Neural progenitor cell (in vitro differentiated cells): ENCODE measurements around the gene PDZRN4. TPM values are rescaled to one million over a fixed set of nuclear protein-coding genes. Genes with fewer than 3 reads are reported as not detected.
A peak's percentile ranks its signal among the peaks of the same experiment; 100 is the strongest.

Experiments
- DNase-seq: peaks from one replicate; pipeline ENCODE4 v3.0.0-alpha.2; 2016; ENCODE audit warnings: low spot score
- H2AFZ ChIP-seq: fragments of 200-600 bp; sonication (generic); replicated peaks from 2 replicates; pipeline ENCODE4 v1.6.1; 2016; ENCODE audit warnings: antibody characterized with exemption
- H3F3A ChIP-seq: fragments of 200-600 bp; sonication (generic); 2 replicates; pipeline ENCODE4 v1.6.1; 2016; ENCODE audit warnings: antibody characterized with exemption, low read depth
- H3K27ac ChIP-seq: fragments of 200-600 bp; sonication (generic); 2 replicates; pipeline ENCODE4 v1.5.1; 2016; ENCODE audit warnings: mild to moderate bottlenecking
- H3K27me3 ChIP-seq: fragments of 200-600 bp; sonication (generic); 2 replicates; pipeline ENCODE4 v1.6.1; 2016; ENCODE audit warnings: mild to moderate bottlenecking, moderate library complexity
- H3K36me3 ChIP-seq: fragments of 200-600 bp; sonication (generic); 2 replicates; pipeline ENCODE4 v1.5.1; 2016
- H3K4me1 ChIP-seq: fragments of 200-600 bp; sonication (generic); 2 replicates; pipeline ENCODE4 v1.6.1; 2016; ENCODE audit warnings: mixed run types
- H3K4me2 ChIP-seq: fragments of 200-600 bp; sonication (generic); 2 replicates; pipeline ENCODE4 v1.6.1; 2016
- H3K4me3 ChIP-seq: fragments of 200-600 bp; sonication (generic); 2 replicates; pipeline ENCODE4 v1.5.1; 2016
- H3K79me2 ChIP-seq: fragments of 200-600 bp; sonication (generic); 2 replicates; pipeline ENCODE4 v1.6.1; 2016; ENCODE audit warnings: low read depth
- H3K9ac ChIP-seq: fragments of 200-600 bp; sonication (generic); 2 replicates; pipeline ENCODE4 v1.6.1; 2016
- H3K9me3 ChIP-seq: fragments of 200-600 bp; sonication (generic); 2 replicates; pipeline ENCODE4 v1.5.1; 2016; ENCODE audit warnings: low read depth
- H4K20me1 ChIP-seq: fragments of 200-600 bp; sonication (generic); 2 replicates; pipeline ENCODE4 v1.6.1; 2016; ENCODE audit warnings: low read depth
- H3K27ac Mint-ChIP-seq: 3 replicates; pipeline ENCODE4 v1.8.0; 2021; ENCODE audit warnings: mixed read lengths
- H3K27me3 Mint-ChIP-seq: 2 replicates; pipeline ENCODE4 v1.8.0; 2022; ENCODE audit warnings: low read depth, mild to moderate bottlenecking, inconsistent platforms, moderate library complexity, mixed read lengths; ENCODE audit not compliant: insufficient read depth
- H3K36me3 Mint-ChIP-seq: 3 replicates; pipeline ENCODE4 v1.8.0; 2021; ENCODE audit warnings: mixed read lengths
- H3K4me1 Mint-ChIP-seq: 3 replicates; pipeline ENCODE4 v1.8.0; 2021; ENCODE audit warnings: mixed read lengths
- H3K4me3 Mint-ChIP-seq: 3 replicates; pipeline ENCODE4 v1.8.0; 2021; ENCODE audit warnings: mild to moderate bottlenecking, moderate library complexity, mixed read lengths
- H3K9me3 Mint-ChIP-seq: 3 replicates; pipeline ENCODE4 v1.8.0; 2020; ENCODE audit warnings: mixed read lengths
- EZH2 ChIP-seq: fragments of 200-600 bp; sonication (generic); IDR thresholded peaks from 2 replicates; pipeline ENCODE4 v1.6.1; 2017; ENCODE audit warnings: antibody characterized with exemption, mild to moderate bottlenecking, moderate library complexity
- EZH2phosphoT487 ChIP-seq: fragments of 200-600 bp; sonication (generic); IDR thresholded peaks from 2 replicates; pipeline ENCODE4 v1.6.1; 2017; ENCODE audit warnings: antibody characterized with exemption
- total RNA-seq: library from RNA; depleted of rRNA; stranded (reverse); fragments of >200 nt; gene quantifications from 2 replicates; pipeline ENCODE4 v1.2.3, GENCODE V29; 2015; ENCODE audit warnings: low replicate concordance
- TF ChIP-seq, protein P1 (sequence below): fragments of 200-600 bp; sonication (generic); IDR thresholded peaks from 2 replicates; pipeline ENCODE4 v1.5.1; 2017; ENCODE audit warnings: antibody characterized with exemption, mild to moderate bottlenecking

PDZRN4 gene
- total RNA-seq, 1 donor from 2014 or later, result 0.06 TPM

GRCh38 chr12:41486718-41487117 lies 298.6 kb downstream of the PDZRN4 start:
- H3K4me2 ChIP-seq, result no peak overlapping the region
- H4K20me1 ChIP-seq, result no peaks in the 10 kb centered on the region
- H3K9me3 Mint-ChIP-seq, result peaks cover 2% of the 10 kb centered on the region
- H3K79me2 ChIP-seq, result no peaks in the 10 kb centered on the region
- no peaks in the 10 kb centered on the region for H3K9me3 ChIP-seq
- H3K27me3 Mint-ChIP-seq, result no peaks in the 10 kb centered on the region
- no peak overlapping the region for H2AFZ ChIP-seq
- H3K4me3 Mint-ChIP-seq, result no peak overlapping the region
- no peaks in the 10 kb centered on the region for H3K4me1 ChIP-seq
- H3K4me3 ChIP-seq, result no peak overlapping the region
- H3K9ac ChIP-seq, result no peak overlapping the region
- H3K27ac Mint-ChIP-seq, result no peak overlapping the region
- H3F3A ChIP-seq, result no peaks in the 10 kb centered on the region
- no peak overlapping the region for H3K27ac ChIP-seq
- H3K36me3 Mint-ChIP-seq, result no peaks in the 10 kb centered on the region
- no peaks in the 10 kb centered on the region for H3K36me3 ChIP-seq
- DNase-seq, result peak; percentile 11
- no peaks in the 10 kb centered on the region for H3K4me1 Mint-ChIP-seq
- TF ChIP-seq EZH2, result no peak
- TF ChIP-seq EZH2phosphoT487, result no peak
- TF ChIP-seq, protein P1, sequence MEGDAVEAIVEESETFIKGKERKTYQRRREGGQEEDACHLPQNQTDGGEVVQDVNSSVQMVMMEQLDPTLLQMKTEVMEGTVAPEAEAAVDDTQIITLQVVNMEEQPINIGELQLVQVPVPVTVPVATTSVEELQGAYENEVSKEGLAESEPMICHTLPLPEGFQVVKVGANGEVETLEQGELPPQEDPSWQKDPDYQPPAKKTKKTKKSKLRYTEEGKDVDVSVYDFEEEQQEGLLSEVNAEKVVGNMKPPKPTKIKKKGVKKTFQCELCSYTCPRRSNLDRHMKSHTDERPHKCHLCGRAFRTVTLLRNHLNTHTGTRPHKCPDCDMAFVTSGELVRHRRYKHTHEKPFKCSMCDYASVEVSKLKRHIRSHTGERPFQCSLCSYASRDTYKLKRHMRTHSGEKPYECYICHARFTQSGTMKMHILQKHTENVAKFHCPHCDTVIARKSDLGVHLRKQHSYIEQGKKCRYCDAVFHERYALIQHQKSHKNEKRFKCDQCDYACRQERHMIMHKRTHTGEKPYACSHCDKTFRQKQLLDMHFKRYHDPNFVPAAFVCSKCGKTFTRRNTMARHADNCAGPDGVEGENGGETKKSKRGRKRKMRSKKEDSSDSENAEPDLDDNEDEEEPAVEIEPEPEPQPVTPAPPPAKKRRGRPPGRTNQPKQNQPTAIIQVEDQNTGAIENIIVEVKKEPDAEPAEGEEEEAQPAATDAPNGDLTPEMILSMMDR, result no peak
- H3K27me3 ChIP-seq, result no peaks in the 10 kb centered on the region

- Histone ChIP-seq H4K20me1 (no peaks in the 10 kb centered on the region), H3K27ac (no peak overlapping the region), H3K79me2 (no peaks in the 10 kb centered on the region), H3K4me2 (no peak overlapping the region), H2AFZ (no peak overlapping the region), H3K4me1 (no peaks in the 10 kb centered on the region), H3K36me3 (no peaks in the 10 kb centered on the region), H3K4me3 (no peak overlapping the region), H3K9me3 (no peaks in the 10 kb centered on the region), H3K27me3 (no peaks in the 10 kb centered on the region), H3K9ac (no peak overlapping the region), H3F3A (no peaks in the 10 kb centered on the region)
- TF ChIP-seq, protein P1, result no peak
- TF ChIP-seq EZH2 (no peak), EZH2phosphoT487 (no peak)
- no peak for DNase-seq
- Mint-ChIP-seq H3K27ac (no peak overlapping the region), H3K27me3 (peaks cover 2% of the 10 kb centered on the region), H3K9me3 (no peaks in the 10 kb centered on the region), H3K36me3 (no peaks in the 10 kb centered on the region), H3K4me3 (no peak overlapping the region), H3K4me1 (peaks cover 9% of the 10 kb centered on the region)
These were observed 307.9 kb downstream of the PDZRN4 start for GRCh38 chr12:41496009-41496408.

DNA sequence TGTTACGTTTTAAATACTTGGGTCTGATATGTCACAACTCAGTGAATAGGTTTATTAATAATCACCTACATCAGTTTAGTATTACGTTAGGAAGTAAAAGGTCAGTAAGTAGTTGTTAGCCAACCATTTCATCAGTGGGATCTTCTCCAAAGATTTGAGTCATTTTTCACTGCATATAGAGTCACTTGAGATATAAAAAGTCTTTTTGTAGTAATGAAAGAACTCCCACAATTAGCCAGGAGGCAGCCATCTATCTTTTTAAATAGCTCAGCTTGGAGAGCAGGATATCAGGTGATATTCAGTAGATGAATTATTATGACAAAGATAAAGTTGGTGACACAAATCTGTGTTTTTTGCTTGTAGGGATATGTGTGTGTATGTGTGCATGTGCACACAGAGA lies 309.3 kb downstream of the PDZRN4 start:
- H3K27me3 Mint-ChIP-seq, result peaks cover 2% of the 10 kb centered on the region
- H3K4me1 Mint-ChIP-seq, result peaks cover 9% of the 10 kb centered on the region
- Histone ChIP-seq H3K27me3 (no peaks in the 10 kb centered on the region), H3K4me1 (no peaks in the 10 kb centered on the region), H3F3A (no peaks in the 10 kb centered on the region), H3K79me2 (no peaks in the 10 kb centered on the region), H3K4me2 (no peak overlapping the region), H3K9me3 (no peaks in the 10 kb centered on the region), H3K9ac (no peak overlapping the region), H3K36me3 (no peaks in the 10 kb centered on the region), H2AFZ (no peak overlapping the region), H3K4me3 (no peak overlapping the region), H3K27ac (no peak overlapping the region), H4K20me1 (no peaks in the 10 kb centered on the region)
- H3K36me3 Mint-ChIP-seq, result no peaks in the 10 kb centered on the region
- no peaks in the 10 kb centered on the region for H3K9me3 Mint-ChIP-seq
- no peak overlapping the region for H3K27ac Mint-ChIP-seq
- H3K4me3 Mint-ChIP-seq, result no peak overlapping the region
- DNase-seq, result no peak
- TF ChIP-seq, protein P1, result no peak
- TF ChIP-seq EZH2, result no peak
- TF ChIP-seq EZH2phosphoT487, result no peak
